GM04503 (cell line): ENCODE results near the gene OPRD1.
"Not testable (repeated sequence)": the region's sequence is repeated elsewhere in the genome, so short reads cannot be mapped to it uniquely, and the experiment has no call there.

ENCODE experiments used
- DNase-seq: peaks from one replicate; pipeline ENCODE4 v3.0.0-alpha.2; 2012; ENCODE audit warnings: low read depth

The OPRD1 gene

DNA sequence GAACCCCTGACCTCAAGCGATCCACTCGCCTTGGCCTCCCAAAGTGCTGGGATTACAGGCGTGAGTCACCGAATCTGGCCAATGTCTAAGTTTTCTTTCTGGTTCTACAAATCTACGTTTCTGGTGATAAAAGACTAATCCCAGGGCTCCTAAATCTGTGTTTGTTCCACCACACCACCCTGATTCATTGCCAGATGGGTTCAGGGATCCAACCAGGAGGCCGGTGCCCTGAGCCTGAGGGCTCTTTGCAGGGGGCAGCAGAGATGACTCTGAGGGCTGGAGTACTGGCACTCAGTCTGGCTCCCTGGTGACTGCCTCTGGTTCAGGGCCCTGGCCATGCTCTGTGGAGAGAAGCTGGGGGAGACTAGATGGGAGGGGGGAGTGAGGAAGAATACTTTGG is 10.5 kb upstream of the OPRD1 start:
- DNase-seq: no peak

DNA sequence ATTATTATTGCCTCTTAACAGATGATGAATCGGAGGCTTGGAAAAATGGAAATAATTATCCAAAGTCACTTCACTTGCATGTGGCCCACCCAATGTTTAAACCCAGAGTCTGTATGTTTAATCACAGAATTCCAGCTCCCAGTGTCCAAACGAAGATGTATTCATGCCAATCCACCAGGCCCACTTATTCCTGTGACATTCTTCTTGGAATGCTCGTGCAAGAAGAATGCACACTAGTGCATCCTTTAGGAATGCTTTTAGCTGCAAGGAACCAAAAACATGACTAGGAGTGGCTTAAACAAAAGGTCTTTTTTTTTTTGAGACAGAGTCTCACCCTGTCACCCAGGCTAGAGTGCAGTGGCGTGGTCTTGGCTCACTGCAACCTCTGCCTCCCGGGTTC is 8.9 kb upstream of the OPRD1 start:
- DNase-seq: no peak

DNA sequence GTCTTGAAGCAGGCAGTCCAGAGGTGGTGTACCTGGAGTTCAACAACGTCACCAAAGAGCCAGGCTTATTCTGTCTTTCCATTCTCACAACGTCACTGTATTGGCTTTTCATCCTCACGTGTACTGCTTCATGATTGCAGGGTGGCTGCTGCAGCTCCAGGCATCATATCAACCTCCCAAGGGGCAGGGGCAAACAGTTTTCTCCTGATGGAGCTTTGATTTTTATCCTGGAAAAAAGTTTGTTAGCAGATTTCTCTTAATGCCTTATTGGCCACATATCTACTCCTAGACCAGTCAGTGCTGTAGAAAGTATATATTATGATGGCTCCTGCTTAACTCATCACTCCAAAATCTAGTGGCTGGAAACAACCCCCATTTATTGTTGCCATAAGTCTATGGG is 8.3 kb upstream of the OPRD1 start:
- no peak for DNase-seq

DNA sequence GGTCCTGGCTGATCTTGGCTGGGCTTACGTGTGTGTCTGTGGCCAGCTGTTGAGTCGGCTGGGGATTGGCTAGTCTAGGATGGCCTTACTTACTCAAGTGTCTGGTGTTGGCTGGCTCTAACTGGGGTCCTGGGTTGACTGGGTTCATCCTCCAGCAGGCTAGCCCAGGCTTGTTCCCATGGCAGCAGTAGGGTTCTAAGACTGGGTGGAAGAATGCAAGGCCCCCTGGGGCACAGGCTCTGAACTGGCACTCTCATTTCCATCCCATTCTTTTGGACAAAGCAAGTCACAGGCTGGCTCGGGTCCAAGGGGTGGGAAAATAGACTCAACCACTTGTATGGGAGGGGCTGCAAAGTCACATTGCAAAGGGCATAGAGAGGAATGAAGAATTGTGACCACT is 7.9 kb upstream of the OPRD1 start:
- DNase-seq: no peak

DNA sequence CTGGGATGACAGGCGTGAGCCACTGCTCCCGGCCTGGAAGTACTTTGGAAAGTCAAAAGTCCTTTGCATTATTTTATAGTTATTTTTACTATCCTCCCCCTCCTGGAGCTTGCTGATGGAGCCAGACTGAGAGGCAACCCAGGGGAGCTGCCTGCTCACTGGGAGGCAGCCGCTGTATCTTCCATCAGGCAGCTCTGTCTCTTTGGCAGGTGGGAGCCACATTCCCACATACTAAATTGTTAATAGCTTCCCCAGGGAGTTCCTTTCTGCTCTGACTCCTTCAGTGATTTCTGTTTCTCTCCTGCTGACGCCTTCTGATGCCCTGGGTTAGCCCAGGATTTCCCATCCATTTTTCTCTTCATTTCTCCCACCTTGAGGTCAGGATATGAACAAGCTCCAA is 4.9 kb upstream of the OPRD1 start:
- DNase-seq: no peak

DNA sequence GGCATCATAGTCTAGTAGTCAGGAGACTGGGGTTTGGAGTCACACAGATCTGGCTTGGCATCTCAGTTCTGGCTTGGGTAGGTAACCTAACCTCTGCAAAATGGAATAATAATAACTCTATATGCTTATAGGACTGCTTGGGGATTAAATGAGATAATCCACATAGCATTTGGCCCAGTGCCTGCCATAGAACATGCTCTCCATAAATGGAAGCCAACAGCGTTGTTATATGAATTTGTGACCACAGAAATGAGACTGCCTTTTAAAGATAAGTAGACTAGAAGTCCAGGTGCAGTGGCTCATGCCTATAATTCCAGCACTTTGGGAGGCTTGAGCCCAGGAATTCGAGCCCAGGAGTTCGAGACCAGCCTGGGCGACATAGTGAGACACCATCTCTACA is 4.0 kb upstream of the OPRD1 start:
- no peak for DNase-seq

DNA sequence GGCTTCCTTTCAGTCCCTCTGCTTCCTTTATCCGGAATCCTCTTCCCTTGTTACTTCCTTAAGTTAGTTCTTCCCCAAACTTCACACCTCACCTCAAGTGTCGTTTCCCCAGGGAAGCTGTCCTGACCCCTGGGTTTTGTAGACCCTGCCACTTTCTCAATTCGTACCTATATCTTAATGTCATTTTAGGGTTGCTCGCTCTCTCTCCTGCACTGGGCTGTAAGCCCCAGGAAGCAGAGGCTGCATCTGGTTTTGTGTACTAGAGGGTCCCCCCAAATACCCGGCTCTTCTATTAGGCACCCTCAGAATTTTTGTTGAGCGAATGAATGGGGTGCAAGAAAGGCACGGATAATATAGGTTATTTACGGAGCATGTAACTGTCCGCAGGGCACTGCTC is 603 bp upstream of the OPRD1 start:
- DNase-seq: no peak

DNA sequence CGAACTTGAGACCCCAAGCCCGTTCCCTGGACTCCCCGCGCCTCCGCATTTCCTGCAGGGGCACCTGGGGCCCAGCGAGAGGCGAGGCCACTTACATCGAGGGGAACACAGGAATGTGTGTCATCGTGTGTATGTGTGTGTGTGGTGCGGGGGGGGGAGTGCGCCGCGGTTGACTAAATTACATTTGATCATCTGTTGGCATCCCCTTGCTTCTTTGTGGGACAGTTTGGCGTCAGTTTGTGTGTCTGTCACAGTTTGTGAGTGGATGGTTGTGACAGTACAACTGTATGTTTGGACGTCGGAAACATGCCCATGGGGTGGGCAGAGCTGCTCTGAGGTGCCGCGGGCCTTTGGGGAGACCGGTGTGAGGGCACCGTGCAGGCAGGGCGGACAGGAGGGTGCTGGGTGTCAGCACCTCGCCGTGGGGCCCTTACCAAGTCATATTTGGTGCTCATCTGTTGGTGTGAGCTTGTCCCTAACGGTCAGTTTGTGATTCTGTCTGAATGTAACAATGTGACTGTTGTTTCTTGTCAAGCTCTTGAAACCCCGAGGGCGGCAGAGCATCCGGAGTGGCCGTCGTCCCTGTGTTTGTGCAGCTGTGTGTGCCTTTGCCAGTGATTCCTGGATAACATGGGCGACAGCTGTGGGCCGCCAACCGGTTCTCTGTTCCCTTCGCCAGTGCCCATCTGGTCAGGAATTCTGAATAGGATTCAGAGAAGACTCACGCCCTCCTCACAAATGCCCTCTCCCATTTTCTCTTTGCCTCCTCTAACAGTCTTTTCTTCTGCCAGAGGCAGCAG is 899 bp downstream of the OPRD1 start:
- DNase-seq: no peak

DNA sequence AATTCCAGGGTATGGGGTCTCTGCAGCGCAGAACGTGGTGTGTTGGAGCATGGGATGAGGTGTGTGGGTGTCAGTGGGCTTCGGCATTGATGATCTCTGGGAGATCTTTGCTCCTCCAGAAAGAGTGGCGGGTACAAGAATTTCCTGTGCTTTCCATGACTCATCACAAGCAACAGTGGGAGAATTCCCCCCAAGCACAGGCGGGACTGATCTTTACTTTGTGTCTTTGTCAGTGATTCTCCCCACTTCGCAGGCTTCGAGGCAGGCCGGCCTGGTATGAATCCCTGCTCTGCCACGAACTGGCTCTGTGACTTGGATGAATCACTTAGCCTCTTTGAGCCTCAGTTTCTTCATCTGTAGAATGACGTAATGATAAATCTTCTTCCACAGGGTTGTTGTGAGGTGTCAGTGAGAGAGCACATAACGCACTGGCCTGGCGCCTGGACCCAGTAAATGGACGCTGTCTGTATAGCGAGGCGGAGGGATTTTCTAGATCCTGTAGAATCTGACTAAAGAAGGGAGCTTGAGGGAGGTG is 2.0 kb downstream of the OPRD1 start:
- DNase-seq: no peak

DNA sequence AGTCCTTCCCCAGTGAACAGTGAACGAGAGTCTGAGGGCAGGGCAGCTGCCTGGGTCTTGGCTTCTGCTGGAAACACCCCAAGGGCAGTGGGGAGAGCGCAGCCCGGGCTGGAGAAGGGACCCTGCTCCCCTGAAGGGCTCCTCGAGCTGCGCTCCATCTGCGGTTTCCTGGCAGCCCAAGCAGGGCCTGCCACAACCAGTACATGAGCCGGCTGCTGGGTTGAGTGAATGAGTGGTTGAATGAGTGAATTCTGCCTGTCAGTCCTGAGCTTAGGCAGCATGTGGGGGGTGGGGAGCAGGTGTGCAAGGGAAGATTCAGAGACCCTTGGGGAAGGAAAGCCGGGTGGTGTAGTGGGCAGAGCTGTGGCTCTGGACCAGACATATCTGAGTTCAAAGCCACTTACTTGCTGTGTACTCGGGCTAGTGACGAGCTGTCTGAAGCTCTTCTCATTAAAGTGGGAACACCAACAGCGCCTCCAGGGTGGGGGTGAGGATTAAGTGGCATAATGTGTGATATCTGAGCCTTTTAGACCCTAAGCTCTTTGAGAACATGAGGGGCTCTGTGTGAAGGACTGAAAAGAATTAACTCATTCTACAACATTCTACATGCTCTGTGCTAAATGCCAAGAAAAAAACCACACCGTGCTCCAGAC is 3.7 kb downstream of the OPRD1 start:
- DNase-seq: no peak

DNA sequence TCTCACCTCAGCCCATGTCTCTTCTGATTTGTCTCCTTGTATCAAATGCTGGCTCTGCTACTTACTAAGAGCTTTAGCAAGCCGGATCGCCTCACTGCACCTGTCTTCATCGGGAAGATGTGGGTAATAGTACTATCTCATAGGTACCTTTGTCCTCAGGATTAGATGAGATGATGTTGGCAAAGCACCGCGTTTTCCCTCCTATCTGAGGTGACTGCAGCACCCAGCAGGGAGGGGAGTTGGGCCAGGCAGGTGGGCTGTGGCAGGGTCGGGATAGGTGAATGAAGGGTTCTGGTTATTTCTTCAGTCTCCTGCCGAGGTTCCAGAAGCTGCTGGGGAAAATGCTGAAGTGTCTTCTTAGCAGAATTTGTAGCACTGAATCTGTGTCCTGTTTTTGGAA is 5.2 kb downstream of the OPRD1 start:
- no peak for DNase-seq

DNA sequence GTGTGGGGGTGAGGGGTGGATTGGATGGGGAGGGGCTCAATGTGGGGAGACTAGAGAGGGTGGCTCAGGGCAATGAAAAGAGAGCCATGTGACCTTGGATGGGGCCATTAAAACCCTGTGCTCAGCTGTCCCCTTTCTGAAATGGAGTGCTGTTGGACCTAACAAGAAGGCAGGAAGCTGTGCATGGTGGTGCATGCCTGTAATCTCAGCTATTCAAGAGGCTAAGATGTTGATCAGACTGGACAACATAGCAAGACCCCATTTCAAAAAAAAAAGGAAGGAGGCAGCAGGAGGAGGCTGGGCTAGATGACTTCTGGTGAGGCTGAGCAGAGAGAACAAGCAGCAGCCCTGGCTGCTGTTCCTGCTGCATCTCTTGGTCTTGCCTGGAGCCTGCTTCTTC is 7.0 kb downstream of the OPRD1 start:
- no peak for DNase-seq

DNA sequence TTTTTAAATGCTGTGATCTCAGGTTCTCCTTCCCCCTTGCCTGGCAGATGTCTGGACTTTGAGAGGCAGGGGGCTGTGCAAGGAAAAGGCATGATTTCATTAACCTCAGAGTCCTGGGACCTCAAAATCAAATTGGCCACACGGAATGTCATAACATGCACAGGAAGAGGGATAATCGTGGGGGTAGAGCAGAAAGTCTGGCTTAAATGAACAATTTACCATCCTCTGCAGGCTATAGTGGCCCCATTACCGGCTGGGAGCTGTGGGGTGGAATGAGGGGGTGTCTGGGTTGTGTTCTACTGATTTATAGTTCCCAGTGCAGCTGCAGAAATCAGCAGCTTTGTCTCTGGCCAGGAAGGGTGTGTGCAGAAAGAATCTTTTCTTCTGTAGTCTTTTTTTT is 10.8 kb downstream of the OPRD1 start:
- DNase-seq: no peak

DNA sequence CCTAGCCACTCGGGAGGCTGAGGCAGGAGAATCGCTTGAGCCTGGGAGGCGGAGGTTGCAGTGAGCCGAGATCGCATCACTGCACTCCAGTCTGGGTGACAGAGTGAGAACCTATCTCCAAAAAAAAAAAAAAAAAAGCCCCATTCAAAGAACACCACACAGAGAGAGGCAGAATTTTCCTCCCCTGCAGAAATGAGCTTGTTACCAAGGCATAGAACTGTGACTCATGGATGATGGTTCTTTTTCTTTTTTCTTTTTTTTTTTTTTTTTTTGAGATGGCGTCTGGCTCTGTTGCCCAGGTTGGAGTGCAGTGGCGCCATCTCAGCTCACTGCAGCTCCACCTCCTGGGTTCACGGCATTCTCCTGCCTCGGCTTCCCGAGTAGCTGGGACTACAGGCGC is 12.1 kb downstream of the OPRD1 start:
- not testable (repeated sequence) for DNase-seq

DNA sequence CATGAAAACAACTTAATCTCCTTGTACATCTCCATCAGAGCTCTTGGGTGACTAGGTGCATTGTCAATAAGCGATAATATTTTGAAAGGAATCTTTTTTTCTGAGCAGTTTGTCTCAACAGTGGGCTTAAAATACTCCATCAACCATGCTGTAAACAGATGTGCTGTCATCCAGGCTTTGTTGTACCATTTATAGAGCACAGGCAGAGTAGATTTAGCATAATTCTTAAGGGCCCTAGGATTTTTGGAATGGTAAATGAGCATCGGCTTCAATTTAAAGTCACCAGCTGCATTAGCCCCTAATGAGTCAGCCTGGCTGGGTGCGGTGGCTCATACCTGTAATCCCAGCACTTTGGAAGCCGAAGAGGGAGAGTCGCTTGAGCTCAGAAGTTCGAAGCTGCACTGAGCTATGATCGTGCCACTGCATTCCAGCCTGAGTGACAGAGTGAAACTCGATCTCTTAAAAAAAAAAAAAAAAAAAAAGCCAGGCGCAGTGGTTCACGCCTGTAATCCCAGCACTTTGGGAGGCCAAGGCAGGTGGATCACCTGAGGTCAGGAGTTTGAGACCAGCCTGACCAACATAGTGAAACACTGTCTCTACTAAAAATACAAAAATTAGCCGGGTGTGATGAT is 16.4 kb downstream of the OPRD1 start:
- DNase-seq: not testable (repeated sequence)

DNA sequence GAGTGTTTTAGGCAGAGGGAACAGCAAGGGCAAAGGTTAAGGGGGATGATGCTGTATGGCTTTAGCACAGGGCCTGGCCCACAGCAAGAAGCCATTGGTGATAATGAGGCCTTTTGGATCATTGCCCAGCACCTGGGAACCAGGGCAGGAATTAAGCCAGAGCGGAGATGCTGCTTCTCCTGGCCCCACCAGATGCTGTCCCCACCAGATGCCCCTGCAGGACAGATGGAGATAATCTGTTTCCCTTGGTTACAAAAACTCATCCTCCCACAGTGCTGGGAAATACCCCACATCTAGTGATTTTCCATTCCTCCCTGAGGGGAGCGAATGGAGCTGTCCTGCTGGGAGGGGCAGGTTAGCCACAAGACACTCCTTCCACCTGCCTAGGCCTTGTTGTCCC is 18.8 kb downstream of the OPRD1 start:
- DNase-seq: no peak

DNA sequence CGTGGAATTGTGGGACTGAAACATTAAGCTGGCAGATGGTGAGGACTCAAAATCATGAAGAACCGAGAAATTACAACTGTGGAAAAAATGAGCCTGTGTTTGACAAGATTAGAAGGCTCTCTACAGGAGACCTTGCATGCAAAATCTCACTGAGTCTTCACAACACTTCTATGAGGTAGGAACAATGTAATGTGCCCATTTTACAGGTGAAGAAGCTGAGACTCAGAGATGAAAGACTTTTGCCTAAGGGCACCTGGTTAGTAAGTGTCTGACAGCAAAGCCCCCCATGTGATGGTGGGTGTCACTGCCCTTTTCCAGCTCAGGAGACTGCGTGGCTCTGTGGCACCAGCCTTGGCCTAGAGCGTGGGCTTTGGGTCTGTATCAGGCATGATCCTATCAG is 21.0 kb downstream of the OPRD1 start:
- DNase-seq: no peak

DNA sequence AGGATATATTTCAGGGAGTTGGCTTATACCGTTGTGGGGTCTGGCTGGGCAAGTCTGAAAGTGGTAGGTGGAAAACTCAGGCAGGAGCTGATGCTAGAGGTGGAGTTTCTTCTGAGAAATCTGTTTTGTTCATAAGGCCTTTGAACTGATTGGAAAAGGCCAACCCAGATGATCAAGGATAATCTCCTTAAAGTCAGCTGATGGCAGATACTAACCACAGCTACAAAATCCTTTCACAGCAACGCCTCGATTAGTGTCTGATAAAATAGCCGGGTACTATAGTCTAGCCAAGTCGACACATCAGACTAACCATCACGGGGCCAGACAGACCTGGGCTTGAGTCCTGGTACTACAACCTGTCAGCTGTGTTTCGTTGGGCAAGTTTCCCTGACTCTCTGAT is 21.4 kb downstream of the OPRD1 start:
- no peak for DNase-seq

DNA sequence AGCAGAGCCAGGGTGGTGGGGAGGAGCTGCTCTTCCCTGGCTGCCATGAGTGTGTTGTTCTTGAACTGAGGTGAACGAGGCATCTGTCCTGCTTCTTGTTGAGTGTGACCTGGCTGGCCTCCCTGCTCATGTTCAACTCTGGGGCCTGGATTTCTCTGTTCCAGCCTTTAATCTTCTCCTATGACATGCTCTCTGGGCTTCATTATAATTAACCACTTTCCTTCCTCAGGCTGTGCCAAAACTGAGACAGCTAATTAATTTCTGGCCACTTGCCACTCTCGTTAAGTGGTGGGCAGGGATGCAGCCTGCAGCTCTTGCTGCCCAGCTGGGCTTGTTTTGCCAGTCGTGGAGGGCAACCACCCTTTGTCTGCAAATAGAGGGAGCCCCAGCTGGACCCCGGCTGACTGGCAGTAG is 23.3 kb downstream of the OPRD1 start:
- no peak for DNase-seq

DNA sequence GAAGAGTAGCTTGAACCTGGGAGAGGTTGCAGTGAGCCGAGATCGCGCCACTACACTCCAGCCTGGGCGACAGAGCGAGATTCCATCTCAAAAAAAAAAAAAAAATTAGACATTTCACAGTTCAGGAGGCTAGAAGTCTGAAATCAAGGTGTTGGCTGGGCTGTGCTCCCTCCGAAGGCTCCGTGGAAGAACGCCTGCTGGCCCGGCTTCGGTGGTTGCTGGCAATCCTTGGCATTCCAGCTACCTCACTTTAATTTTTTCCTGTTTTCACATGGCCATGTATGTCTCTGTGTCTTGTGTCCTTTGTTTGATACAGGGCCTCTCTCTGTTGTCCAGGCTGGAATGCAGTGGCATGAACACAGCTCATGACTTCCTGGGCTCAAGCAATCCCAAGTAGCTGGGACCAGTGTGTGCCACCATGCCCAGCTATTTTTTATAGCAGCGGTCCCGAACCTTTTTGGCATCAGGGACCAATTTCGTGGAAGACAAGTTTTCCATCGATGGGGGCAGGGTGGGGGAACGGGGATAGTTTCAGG is 24.5 kb downstream of the OPRD1 start:
- no peak for DNase-seq

DNA sequence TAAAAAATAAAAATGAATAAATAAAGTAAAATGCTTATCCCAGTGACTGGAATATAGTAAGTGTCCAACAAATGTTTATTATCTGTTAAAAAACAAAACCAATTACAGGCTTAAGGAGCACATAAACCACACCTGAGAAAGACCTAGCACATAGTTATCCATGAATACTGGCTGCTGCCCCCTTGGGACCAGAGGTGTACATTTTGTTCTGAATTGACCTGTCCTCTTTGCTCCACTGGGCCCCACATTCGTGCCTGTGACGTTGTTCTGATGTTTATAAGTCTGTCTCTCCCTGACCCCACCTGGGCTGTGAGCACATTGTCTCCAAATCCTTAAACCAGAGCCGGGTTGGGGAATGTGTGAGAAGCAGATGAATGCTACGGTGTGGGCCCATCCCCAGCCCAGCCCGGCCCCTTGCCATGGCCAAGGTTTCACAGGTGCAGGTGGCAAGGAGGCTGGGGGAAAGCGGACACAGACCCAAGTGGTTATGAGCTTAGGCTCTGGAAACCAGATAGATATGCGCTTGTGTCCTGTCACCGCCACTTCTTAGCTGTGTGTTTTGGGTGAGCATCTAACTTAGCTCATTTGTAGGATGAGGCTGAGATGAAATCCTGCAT is 29.1 kb downstream of the OPRD1 start:
- DNase-seq: no peak

DNA sequence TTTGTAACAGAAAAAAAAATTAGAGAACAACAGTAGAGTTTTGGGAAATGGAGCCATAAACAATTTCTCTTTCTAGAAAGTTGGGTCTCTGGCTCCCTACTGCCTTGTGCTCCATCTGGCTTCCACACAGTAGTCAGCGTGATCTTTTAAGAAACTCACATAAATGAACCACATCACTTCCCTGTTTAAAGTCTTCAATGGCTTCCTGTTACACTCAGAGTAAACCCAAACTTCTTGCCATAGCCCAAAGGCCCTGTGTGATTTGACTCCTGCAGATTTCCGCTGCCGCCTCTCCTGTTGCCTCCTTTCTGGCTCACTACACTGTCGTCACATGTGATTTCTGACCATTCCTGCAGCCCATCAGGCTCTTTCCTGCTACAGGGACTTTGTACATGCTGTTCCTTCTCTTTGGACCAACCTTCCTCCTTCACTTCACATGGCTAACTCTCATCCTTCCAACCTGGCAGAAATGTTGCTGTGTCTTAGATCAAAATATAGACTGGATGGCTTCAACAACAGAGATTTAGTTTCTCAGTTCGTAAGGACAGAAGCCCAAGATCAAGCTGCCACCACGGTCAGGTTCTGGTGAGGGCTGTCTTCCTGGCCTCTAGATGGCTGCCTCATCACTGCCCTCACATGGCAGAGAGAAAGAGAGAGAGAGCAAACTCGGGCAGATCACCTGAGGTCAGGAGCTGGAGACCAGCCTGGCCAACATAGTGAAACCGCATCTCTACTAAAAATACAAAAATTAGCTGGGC is 34.0 kb downstream of the OPRD1 start:
- DNase-seq: no peak
